Calu3 (cell line): ENCODE results near the gene COL5A1. TPM values are rescaled to one million over a fixed set of nuclear protein-coding genes. Genes with fewer than 3 reads are reported as not detected.

Experiments used
- BruUV-seq: library from RNA; stranded (reverse); fragments of 400-500 nt; replicated peaks from 2 replicates; lab custom pipeline; 2021; lab: Mats Ljungman, UMichigan
- CTCF ChIA-PET: fragments of 300-600 bp; sonication (Branson Sonifier 250); formaldehyde crosslinking; loops from one replicate; lab custom pipeline; 2022; ENCODE audit warnings: antibody characterized with exemption; lab: Charles Lee
- DNase-seq: peaks from one replicate; pipeline ENCODE4 v3.0.0; 2022
- H3K27ac Mint-ChIP-seq: one replicate; pipeline ENCODE4 v1.8.0; 2022; ENCODE audit warnings: mixed read lengths; ENCODE audit not compliant: unreplicated experiment
- H3K27me3 Mint-ChIP-seq: one replicate; pipeline ENCODE4 v1.8.0; 2022; ENCODE audit warnings: mixed read lengths; ENCODE audit not compliant: unreplicated experiment
- H3K36me3 Mint-ChIP-seq: one replicate; pipeline ENCODE4 v1.8.0; 2022; ENCODE audit warnings: mild to moderate bottlenecking, moderate library complexity, mixed read lengths; ENCODE audit not compliant: insufficient read depth, unreplicated experiment
- H3K4me1 Mint-ChIP-seq: one replicate; pipeline ENCODE4 v1.8.0; 2022; ENCODE audit warnings: mild to moderate bottlenecking, low read depth, mixed read lengths; ENCODE audit not compliant: unreplicated experiment
- H3K4me3 Mint-ChIP-seq: one replicate; pipeline ENCODE4 v1.8.0; 2022; ENCODE audit warnings: mild to moderate bottlenecking, low read depth, moderate library complexity, mixed read lengths; ENCODE audit not compliant: unreplicated experiment
- H3K9me3 Mint-ChIP-seq: one replicate; pipeline ENCODE4 v1.8.0; 2022; ENCODE audit warnings: low read depth, mixed read lengths; ENCODE audit not compliant: unreplicated experiment
- intact Hi-C: fragments of 100-400 bp; cut with micrococcal nuclease; formaldehyde crosslinking; loops from one replicate; pipeline ENCODE4 v1.10.0; 2022; ENCODE audit not compliant: unreplicated experiment
- total RNA-seq: library from RNA; stranded (reverse); gene quantifications from 2 replicates; pipeline ENCODE4 v1.2.3, GENCODE V29; 2022
- TF ChIP-seq, protein P1 (sequence below): fragments of 200-600 bp; IDR thresholded peaks from one replicate; pipeline ENCODE4 v1.8.0; 2022; ENCODE audit warnings: antibody characterized with exemption; ENCODE audit not compliant: unreplicated experiment

COL5A1 gene
- total RNA-seq, 1 experiment from 2014 or later = not detected

DNA sequence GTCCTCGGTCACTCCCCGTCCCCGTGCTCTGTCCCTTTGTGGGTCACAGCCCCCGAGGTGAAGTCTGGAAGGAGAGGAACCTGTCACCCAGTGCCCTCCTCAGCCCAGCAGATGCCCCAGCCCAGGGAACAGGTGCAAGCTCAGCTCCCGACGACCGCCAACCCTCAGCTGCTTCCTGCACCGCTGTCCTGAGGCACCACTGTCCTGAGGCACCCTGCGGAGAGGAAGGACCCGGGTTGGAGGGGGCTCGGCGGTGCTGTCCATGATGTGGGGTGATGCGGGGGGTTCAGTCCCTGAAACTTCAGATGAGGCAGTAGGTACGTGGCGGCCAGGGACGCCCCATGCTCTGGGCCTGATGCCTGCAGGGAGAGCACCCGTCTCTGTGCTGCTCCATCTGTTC, 81.4 kb downstream of the COL5A1 start:
- no peak for DNase-seq
- CTCF ChIA-PET = no interaction called here
- Mint-ChIP-seq H3K36me3 (no peaks in the 10 kb centered on the region), H3K9me3 (no peaks in the 10 kb centered on the region), H3K4me3 (no peak overlapping the region), H3K4me1 (no peaks in the 10 kb centered on the region), H3K27me3 (peaks cover 12% of the 10 kb centered on the region), H3K27ac (no peak overlapping the region)
- no TSS peak for BruUV-seq
- intact Hi-C loops = no loop called here
- TF ChIP-seq, protein P1, sequence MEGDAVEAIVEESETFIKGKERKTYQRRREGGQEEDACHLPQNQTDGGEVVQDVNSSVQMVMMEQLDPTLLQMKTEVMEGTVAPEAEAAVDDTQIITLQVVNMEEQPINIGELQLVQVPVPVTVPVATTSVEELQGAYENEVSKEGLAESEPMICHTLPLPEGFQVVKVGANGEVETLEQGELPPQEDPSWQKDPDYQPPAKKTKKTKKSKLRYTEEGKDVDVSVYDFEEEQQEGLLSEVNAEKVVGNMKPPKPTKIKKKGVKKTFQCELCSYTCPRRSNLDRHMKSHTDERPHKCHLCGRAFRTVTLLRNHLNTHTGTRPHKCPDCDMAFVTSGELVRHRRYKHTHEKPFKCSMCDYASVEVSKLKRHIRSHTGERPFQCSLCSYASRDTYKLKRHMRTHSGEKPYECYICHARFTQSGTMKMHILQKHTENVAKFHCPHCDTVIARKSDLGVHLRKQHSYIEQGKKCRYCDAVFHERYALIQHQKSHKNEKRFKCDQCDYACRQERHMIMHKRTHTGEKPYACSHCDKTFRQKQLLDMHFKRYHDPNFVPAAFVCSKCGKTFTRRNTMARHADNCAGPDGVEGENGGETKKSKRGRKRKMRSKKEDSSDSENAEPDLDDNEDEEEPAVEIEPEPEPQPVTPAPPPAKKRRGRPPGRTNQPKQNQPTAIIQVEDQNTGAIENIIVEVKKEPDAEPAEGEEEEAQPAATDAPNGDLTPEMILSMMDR = no peak

DNA sequence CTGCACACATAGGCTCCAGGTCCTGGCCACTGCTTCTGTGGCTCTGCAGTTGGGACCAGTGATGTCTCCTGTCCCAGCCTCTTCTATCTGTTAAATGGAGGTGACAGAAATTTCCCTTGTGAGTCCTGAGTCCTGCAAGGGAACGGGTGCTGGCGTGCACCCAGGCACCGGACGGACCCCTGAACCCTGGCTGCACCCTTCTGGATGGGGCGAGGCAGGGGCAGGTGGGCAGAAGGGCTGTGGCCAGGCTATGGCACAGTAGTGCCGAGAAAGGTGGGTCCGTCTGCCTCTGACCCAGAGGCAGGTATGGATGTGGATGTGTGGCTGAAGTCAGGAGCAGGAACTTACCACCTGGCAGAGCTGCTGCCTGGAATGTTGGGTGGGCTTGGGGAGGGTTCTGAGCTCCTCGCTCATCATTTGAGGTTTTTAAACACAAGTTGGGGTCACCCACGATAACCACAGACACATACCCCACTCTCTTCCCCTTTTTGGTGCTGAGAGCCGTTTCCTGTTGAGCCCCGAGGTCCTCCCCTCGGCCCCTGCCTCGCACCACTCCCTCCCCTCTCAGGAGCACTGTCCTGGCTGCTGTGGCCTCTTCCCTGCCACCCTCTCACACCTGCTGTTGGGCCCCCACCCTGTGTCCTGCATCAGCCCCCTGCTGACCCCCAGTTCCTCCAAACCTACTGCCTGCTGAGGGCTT, 82.0 kb downstream of the COL5A1 start:
- H3K27me3 Mint-ChIP-seq = peaks cover 12% of the 10 kb centered on the region
- intact Hi-C loops = no loop called here
- CTCF ChIA-PET = no interaction called here
- H3K9me3 Mint-ChIP-seq = peaks cover 2% of the 10 kb centered on the region
- BruUV-seq = no TSS peak
- H3K4me3 Mint-ChIP-seq = no peak overlapping the region
- no peaks in the 10 kb centered on the region for H3K4me1 Mint-ChIP-seq
- H3K36me3 Mint-ChIP-seq = no peaks in the 10 kb centered on the region
- TF ChIP-seq, protein P1 = no peak
- no peak for DNase-seq
- no peak overlapping the region for H3K27ac Mint-ChIP-seq

DNA sequence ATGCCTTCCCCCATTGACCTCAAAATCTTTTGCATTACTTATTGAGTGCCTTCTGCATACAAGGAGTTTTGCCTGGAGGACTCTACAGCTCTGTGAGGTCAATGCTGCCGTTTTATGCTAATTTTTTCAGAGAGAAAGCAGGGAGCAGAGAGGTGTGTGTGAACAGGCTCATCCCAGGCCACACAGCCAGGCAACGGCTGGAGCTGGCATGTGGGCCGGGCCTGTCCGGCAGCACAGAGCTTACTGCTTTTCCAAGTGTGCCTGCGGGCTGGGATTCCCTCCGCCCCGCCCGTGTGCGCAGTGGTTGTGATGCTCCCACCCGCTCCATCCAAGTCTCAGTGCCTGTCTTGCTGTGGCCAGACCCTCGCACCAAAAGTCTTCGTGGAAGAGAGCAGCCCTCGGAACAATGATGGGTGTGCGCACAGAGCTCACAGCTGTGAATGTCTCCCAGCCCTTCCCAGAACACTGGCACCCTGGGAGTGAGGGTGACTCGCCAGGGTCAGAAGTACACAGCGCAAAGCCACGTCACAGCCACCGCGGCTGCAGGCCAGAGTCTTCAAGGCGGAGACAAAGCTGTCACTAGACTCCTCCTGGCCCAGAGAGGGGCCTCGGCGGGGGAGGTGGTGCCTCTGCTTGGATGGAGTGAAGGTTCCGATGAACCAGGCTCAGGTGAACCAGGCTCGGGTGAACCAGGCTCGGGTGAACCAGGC, 82.8 kb downstream of the COL5A1 start:
- TF ChIP-seq, protein P1 = no peak
- intact Hi-C loops = no loop called here
- Mint-ChIP-seq H3K36me3 (no peaks in the 10 kb centered on the region), H3K4me3 (no peak overlapping the region), H3K27me3 (peaks cover 12% of the 10 kb centered on the region), H3K4me1 (no peaks in the 10 kb centered on the region), H3K27ac (no peak overlapping the region), H3K9me3 (peaks cover 2% of the 10 kb centered on the region)
- BruUV-seq = no TSS peak
- CTCF ChIA-PET = no interaction called here
- no peak for DNase-seq

DNA sequence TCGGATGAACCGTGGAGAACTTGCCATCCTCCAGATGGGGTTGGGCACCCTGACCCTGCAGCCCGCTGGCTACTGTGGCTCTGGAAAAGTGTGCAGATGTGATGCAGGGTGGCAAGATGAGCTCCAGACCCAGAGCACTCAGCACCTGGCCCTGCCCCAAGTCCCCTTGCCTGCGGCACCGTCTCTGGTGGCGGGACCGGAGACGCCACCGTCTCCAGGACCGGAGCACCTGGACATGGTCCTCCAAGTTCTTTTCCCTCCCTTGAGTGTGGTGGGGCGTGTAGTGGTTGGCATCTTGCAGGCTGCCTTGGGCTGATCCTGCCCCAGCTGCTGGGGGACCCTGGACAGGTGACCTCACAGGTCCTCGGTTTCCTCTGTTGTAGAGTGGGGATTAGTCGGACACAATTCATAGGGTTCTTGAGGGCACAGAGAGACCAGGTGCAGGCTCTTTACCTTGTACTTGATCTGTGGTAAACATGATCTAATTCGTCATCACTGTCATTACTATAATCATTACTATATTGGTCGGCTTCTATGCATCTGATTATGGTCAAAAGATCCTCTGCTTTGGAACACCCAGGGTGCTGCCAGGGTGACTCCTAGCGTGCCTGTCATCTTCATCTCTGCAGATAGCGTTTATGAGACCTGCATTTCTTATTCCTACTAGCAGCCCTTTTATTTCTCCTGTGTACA, 83.5 kb downstream of the COL5A1 start:
- no peak overlapping the region for H3K4me3 Mint-ChIP-seq
- DNase-seq = no peak
- no peak overlapping the region for H3K27ac Mint-ChIP-seq
- H3K9me3 Mint-ChIP-seq = peaks cover 2% of the 10 kb centered on the region
- CTCF ChIA-PET = no interaction called here
- H3K36me3 Mint-ChIP-seq = no peaks in the 10 kb centered on the region
- H3K27me3 Mint-ChIP-seq = peaks cover 12% of the 10 kb centered on the region
- TF ChIP-seq, protein P1 = no peak
- no TSS peak for BruUV-seq
- intact Hi-C loops = no loop called here
- H3K4me1 Mint-ChIP-seq = no peaks in the 10 kb centered on the region
